CD1c-positive myeloid dendritic cell (primary cell): Measurements from ENCODE around the gene NDUFA3.
"Not testable (repeated sequence)": the region's sequence is repeated elsewhere in the genome, so short reads cannot be mapped to it uniquely, and the experiment has no call there.

Source experiments
- DNase-seq: peaks from one replicate; pipeline ENCODE4 v3.0.0-alpha.2; 2016; ENCODE audit errors: extremely low spot score

NDUFA3 gene

DNA sequence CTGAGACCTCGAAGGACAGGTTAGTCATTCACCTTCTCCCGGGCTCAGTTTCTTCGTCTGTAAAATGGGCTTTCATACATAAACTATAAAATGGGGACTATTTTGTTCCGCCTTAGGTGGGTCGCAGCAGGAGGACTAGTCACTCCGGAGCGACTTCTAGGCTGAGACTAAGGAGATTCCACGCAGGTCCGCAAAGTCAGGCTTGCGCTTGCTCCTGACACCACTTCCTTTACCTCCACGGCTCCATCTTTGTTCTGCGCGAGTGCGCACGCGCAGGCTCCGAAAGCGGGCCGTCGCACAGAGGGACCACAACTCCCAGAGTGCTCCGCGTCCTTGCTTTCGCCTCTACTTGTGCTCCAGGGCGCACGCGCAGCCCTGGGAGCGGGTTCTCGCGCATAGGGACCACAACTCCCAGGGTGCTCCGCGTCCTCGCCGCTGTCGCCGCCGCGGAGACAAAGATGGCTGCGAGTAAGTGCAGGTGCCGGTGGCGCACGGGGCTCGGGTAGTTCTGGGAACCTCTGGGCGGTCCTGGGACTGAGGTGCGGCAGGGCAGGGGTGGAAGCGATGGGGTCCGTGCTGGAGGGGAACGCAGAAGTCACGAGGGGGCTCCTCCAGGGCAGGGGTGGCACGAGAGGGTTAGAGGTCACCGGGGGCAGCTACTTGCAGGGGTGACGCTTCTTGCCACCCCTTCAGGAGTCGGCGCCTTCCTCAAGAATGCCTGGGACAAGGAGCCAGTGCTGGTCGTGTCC is at the start of gene NDUFA3:
Gene NDUFA3 (plus strand): TSS at position 435 of the 749 bp plus-strand sequence. CDS start 24 bp downstream, at position 459.
- peak; percentile 100 for DNase-seq

DNA sequence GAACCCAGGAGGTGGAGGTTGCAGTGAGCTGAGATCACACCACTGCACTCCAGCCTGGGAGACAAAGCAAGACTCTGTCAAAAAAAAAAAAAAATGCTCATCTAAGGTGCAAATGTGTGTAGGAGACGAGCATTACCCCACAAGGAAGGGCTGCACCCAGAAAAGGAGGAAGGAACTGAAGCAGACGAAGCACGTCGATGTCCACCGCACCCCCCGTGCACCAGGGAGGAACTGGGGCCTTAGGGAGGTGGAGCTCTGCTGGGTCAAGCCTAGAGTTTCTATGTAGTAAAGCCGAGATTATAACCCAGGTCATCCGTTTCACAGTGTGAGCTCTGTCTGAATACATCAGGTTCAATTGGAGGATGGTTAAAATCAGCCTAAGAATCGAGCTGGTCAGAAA is 40.0 kb upstream of the NDUFA3 start:
- DNase-seq = peak; percentile 51

DNA sequence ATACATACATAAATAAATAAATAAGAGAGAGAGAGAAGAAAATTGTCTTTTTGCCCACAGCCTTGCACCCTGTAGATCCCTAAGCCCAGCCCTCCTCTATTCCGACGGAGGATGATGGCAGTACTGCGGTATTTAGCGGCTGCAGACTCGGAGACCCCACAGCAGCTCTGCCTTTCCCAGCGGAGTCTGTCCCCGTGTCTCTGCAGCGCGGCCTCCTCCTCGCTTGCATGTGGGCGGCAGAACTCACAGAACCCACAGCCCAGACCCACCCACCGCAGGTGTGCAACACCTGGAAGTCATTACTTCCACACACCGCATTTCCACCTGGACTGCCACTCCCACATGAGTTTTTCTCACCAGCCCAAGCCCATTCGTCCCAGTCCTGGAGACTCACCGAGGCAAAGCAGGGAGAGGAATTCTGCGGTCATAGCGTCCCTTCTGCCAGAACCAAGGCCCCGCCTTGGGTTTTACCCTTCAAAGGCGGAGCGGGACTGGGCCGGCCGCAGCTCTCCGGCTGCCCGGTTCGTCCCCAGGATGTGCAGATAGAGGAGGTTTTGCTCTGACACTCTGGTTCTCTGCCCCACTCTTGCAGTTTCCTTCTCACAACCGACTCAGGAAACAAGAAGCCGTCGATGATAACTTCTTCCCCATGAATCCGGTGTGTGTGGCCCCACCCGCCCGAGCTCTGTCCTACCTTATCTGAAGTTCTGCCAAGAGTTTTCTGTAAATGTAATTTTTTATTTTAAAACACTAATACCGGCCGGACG is 39.1 kb upstream of the NDUFA3 start, which contains the start of gene VSTM1:
Gene VSTM1 (minus strand): TSS at position 548 of the 767 bp plus-strand sequence. CDS start 120 bp downstream, at position 428.
- no peak for DNase-seq

DNA sequence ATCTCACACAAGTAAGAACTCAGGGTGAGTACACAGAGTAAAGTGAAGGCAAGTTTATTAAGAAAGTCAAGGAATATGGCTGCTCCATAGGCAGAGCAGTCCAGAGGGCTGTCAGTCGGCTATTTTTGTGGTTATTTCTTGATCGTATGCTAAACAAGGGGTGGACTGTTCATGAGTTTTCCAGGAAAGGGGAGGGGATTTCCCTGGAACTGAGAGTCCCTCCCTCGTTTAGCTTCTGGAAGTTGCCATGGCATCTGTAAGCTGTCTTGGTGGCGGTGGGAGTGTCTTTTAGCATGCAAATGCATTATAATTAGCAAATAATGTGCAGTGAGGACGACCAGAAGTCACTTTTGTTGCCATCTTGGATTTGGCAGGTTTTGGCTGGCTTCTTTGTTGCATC is 33.2 kb upstream of the NDUFA3 start:
- DNase-seq = no peak

DNA sequence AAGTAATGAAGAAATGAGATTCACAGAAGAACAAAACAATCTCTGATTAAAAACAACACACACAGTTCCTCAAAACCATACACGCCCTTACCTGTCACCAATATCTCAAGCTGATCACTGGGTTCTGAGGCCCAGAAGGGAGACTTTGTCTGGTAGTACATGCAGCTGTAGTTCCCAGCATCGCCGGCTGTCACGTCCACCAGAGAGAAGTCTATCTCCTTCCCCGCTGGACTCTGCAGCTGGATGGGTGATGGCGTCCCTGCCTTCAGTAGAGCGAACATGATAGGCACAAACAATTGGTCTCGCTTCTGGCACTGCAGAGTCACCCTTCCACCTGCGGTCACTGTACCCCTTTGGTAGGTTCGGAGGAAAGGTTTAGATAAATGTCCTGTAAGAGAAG is 28.8 kb upstream of the NDUFA3 start:
- no peak for DNase-seq

DNA sequence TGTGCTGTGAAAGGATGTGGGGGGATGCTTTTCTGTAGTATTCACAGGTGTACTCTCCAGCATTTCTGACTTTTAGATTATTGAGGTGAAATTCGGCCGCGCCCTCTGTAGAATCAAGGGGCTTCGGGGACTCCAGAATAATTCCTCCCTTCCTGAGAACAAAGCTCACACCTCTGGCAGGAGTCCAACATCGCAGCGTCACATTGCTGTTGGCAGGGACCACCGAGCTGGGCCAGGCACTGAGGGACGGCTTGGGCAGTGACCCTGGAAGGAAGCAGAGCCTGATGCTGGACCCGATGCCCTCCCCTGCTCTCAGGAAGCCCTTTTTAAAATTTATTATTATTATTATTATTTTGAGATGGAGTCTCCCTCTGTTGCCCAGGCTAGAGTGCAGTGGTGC is 27.8 kb upstream of the NDUFA3 start:
- DNase-seq = no peak

DNA sequence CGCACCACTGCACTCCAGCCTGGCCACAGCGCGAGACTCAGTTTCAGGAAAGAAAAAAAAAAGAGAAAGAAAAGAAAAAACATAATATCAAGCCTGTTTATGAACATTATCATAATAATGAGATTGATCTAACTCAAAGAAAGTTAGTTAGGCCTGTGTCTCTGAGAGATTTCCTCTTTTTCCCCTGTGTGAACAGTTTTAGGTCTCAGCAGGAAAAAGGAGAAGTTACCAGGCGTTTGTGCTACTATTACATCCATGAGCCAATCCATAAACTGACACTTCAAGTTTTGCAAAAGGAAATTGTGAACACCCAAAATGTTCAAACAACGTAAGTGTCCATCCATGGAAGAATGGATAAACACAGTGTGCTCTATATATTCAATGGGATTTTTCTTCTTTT is 25.3 kb upstream of the NDUFA3 start:
- peak; percentile 72 for DNase-seq

DNA sequence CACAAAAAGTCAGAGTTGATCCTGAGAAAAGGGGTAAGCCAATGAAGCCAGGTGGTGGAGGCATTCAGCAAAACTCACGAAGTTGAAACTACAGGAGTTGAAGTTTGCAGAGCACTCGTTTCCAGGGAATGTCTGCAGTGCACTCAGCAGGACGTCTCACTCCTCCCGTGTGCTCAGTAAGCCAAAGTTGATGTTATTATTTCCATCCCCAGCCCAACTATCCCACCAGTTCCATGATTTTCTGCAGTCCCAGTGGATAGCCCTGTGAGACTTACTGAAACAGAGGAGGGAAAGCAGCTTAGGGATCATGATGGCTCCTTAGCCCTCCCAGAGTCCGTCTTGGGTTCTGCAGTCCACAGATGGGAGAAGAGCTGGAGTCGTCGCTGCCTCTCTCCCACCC is 21.6 kb upstream of the NDUFA3 start, which contains the start of gene TARM1:
Gene TARM1 (minus strand): TSS at position 334 of the 400 bp plus-strand sequence. CDS start 25 bp downstream, at position 309.
- no peak for DNase-seq

GRCh38 chr19:54084410-54084809 is 18.2 kb upstream of the NDUFA3 start:
- no peak for DNase-seq

DNA sequence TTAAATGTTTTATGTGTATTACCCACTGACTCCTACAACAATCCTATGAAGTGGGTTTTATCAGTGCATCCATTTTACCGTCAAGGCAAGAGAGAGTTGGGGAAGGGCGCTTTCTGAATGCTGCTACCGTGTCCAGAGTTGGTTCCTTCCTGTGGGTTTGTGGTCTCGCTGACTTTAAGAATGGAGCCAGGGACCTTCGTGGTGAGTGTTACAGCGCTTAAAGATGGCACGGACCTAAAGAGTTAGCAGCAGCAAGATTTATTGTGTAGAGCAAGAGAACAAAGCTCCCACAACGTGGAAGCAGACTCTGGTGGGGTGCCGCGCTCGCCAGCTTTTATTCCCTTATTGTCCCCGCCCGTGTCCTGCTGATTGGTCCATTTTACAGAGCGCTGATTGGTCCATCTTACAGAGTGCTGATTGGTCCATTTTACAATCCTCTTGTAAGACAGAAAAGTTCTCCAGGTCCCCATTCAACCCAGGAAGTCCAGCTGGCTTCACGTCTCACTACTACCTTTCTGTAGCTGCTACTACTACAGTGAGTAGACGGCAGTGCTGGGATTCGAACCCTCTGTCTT is 8.1 kb upstream of the NDUFA3 start:
- no peak for DNase-seq

DNA sequence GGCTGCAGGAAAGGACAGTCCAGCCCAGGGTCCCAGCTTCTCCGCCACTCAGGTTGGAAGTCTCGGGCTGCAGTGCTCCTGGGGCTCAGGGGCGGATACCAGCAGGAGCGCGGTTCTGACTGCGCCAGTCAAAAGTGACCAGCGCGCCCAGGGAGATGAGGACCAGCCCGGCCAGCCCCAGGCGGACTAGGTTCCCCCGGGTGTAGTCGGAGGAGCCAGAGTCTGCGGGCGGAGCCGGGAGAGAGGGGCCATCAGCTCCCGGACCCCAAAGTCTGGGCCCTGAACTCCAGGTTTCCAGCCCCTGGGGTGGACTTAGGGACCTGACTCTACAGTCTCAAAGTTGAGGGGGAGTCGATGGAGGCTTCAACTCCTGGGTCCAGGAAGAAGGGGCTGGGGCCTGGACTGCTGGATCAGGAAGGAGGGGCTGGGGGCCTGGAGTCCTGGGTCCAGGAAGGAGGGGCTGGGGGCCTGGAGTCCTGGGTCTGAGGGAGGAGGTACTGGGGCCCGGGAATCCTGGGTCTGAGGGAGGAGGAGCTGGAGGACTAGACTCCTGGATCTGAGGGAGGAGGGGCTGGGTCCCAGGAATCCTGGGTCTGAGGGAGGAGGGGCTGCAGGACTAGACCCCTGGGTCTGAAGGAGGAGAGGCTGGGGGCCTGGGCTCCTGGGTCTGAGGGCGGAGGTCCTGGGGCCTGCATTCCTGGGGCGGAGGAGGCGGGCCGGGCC is 7.4 kb upstream of the NDUFA3 start:
- no peak for DNase-seq

GRCh38 chr19:54095859-54096616 is 6.6 kb upstream of the NDUFA3 start:
- DNase-seq = peak; percentile 50

DNA sequence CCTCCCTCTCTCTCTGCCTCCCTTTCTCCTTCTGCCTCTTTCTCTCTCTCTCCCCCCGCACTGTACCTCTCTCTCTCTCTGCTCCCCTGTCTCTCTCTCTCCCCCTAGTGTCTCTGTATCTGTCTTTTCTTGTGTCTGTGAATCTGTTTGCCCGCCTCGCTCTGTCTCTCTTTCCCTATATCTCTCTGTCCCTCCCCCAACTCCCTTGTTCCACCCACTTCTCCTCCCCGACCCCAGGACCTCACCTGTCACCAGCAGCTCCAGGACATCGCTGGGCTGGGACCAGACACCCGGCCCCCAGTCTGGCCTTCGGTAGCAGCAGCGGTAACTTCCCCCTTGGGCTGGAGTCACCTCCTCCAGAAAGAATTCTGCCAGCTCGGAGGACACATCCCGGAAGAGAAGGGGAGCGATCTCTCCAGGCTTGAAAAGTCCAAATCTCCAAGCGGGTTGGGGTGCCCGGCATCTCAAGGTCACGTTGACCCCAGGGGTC is 6.0 kb upstream of the NDUFA3 start:
- DNase-seq = peak; percentile 55

DNA sequence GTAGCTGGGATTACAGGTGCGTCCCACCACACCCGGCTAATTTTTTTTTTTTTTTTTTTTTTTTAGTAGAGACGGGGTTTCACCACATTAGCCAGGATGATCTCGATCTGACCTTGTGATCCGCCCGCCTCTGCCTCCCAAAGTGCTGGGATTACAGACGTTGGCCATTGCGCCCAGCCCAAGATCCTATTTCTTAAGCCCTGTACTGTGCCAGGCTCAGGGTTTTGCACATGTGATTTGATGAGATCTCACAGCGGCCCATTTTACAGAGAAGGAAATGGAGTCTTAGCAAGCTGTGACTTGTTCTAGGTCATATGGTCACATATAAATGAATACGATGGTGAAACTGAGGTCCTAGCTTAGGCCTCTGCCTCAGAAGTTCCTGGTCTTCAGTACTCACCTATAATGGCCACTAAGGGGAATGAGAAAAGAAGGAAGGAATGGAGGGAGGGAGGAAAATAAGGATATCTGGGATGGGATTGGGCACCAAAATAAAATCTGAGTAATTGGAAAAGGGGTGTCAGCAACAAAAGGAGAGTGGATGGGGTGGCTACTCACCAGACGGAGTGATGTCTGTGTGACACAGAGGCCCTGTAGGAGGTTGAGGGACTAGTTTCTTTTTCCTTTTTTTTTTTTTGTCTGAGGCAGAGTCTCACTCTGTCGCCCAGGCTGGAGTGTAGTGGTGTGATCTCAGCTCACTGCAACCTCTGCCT is 3.3 kb upstream of the NDUFA3 start:
- DNase-seq = peak; percentile 25

DNA sequence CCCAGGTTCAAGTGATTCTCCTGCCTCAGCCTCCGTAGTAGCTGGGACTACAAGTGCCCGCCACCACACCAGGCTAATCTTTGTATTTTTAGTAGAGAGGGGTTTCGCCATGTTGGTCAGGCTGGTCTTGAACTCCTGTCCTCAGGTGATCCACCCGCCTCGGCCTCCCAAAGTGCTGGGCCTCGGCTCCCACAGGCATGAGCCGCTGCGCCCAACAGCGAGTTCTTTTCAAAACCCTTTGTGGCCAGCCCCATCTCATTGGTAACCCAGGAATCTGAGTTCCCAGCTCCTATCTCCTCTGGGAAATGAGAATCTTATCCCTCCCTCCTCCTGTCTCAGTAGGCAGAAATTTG is 2.8 kb upstream of the NDUFA3 start:
- DNase-seq = not testable (repeated sequence)

GRCh38 chr19:54100561-54100960 is 2.1 kb upstream of the NDUFA3 start, which contains the start of gene OSCAR:
Gene OSCAR, minus strand, starts transcription at chr19:54100803. Its CDS starts 11 bp downstream, at chr19:54100792.
- peak; percentile 88 for DNase-seq

- DNase-seq = no peak
Observed at GRCh38 chr19:54104998-54105715, 2.5 kb downstream of the NDUFA3 start.

- no peak for DNase-seq
Observed at GRCh38 chr19:54105796-54106195, 3.1 kb downstream of the NDUFA3 start.

DNA sequence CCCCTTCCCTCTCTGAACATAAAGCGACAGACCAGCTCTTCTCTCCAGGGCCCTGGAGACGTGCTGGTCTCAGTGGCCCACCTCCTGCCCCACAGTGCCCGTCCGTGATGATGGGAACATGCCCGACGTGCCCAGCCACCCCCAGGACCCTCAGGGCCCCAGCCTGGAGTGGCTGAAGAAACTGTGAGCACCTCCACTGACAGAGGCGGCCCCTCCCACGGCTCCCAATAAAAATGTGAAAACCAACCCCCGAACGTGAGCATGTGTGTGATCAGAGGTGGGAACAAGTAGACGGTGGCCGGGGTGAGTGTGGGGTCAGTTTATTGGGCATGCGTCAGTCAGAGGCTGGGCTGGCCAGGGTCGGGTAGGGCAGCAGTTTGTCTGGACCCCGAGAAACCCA is 4.1 kb downstream of the NDUFA3 start:
- DNase-seq = no peak
